Vagina (tissue), 2 donors: Measurements from ENCODE around the gene SHC3. TPM values are rescaled to one million over a fixed set of nuclear protein-coding genes. Genes with fewer than 3 reads are reported as not detected.

Experiments used
- DNase-seq, 2 donors: peaks; one replicate each; pipeline ENCODE4 v3.0.0-alpha.2; 2017; ENCODE audit errors: extremely low spot score in 2 of 2
- H3K27ac ChIP-seq: fragments of 200-600 bp; sonication (generic); one replicate; pipeline ENCODE4 v1.5.1; 2019
- H3K27me3 ChIP-seq: fragments of 200-600 bp; sonication (generic); one replicate; pipeline ENCODE4 v1.5.1; 2019
- H3K36me3 ChIP-seq, 2 donors: fragments of 200-600 bp; sonication (generic); one replicate each; pipeline ENCODE4 v1.5.1; 2017 to 2019
- H3K4me1 ChIP-seq: fragments of 200-600 bp; sonication (generic); one replicate; pipeline ENCODE4 v1.5.1; 2019
- H3K4me3 ChIP-seq, 2 donors: fragments of 200-600 bp; sonication (generic); 1 replicate in 1 of 2; 2 replicates in 1 of 2; pipeline ENCODE4 v1.5.1; 2016 to 2019
- H3K9me3 ChIP-seq: fragments of 200-600 bp; sonication (generic); one replicate; pipeline ENCODE4 v1.5.1; 2019
- CTCF ChIP-seq, 3 experiments: fragments of 450-650 bp in 2 of 3; fragments of 200-600 bp in 1 of 3; sonication (generic) in 1 of 3; IDR thresholded peaks; one replicate each; pipeline ENCODE4 v1.5.1; 2017 to 2019; ENCODE audit warnings: antibody characterized with exemption in 3 of 3, mild to moderate bottlenecking in 2 of 3, moderate library complexity in 2 of 3
- POLR2A ChIP-seq, 2 donors: fragments of 450-650 bp; IDR thresholded peaks; one replicate each; pipeline ENCODE4 v1.6.1; 2017; ENCODE audit warnings: antibody characterized with exemption in 2 of 2, mild to moderate bottlenecking in 2 of 2, moderate library complexity in 2 of 2
- POLR2AphosphoS5 ChIP-seq, 2 donors: sonication (generic); formaldehyde crosslinking; IDR thresholded peaks; one replicate each; pipeline ENCODE4 v1.9.0; 2017; ENCODE audit warnings: antibody characterized with exemption in 2 of 2, mild to moderate bottlenecking in 2 of 2, low read depth in 1 of 2; ENCODE audit not compliant: insufficient read depth in 1 of 2
- intact Hi-C: fragments of 100-400 bp; cut with DNase I; formaldehyde crosslinking; loops from one replicate; pipeline ENCODE4 v1.15.1; 2023
- total RNA-seq: library from RNA; depleted of rRNA; stranded (reverse); fragments of >200 nt; gene quantifications from one replicate; pipeline ENCODE4 v1.2.3, GENCODE V29; 2016

Gene SHC3
- total RNA-seq, 1 donor from 2014 or later, result 6.1 TPM

DNA sequence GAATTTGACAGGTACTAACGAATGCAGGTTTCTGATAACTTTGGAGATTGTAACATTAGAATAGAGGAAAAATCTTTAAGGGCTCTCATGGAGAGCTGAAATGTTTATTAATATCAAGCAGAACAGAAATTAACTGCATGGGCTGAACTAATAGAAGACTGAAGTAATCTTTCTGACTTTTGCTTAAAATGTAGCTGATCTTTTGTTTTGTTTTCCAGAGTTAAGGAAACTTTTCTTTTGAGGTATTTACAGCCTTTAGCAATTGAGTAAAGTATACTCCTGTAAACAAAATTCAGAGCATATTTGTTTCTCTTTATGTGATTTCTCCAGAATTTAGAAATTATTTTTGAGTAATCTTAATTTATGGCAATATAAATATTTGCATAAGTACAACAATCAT, 43.9 kb downstream of the SHC3 start:
- Histone ChIP-seq H3K4me3 (no peak overlapping the region), H3K27ac (no peak overlapping the region), H3K36me3 (no peaks in the 10 kb centered on the region), H3K27me3 (no peaks in the 10 kb centered on the region), H3K4me1 (peaks cover 20% of the 10 kb centered on the region), H3K9me3 (no peaks in the 10 kb centered on the region)
- intact Hi-C loops, result no loop called here
- DNase-seq, result no peak
- TF ChIP-seq POLR2A (IDR thresholded peaks at IDR 0.05) (no peak), POLR2AphosphoS5 (IDR thresholded peaks at IDR 0.05; ENCODE audit: insufficient read depth in 1 of 2, low read depth in 1 of 2) (no peak), CTCF (IDR thresholded peaks at IDR 0.05) (no peak)

GRCh38 chr9:89122949-89123348, 55.7 kb downstream of the SHC3 start:
- no peak for DNase-seq
- intact Hi-C loops, result no loop called here
- H3K36me3 ChIP-seq, result no peaks in the 10 kb centered on the region
- H3K27ac ChIP-seq, result no peak overlapping the region
- no peak overlapping the region for H3K4me3 ChIP-seq
- H3K27me3 ChIP-seq, result no peaks in the 10 kb centered on the region
- no peaks in the 10 kb centered on the region for H3K9me3 ChIP-seq
- H3K4me1 ChIP-seq, result no peaks in the 10 kb centered on the region
- no peak for TF ChIP-seq CTCF (IDR thresholded peaks at IDR 0.05)
- TF ChIP-seq POLR2A (IDR thresholded peaks at IDR 0.05), result no peak
- no peak for TF ChIP-seq POLR2AphosphoS5 (IDR thresholded peaks at IDR 0.05; ENCODE audit: insufficient read depth in 1 of 2, low read depth in 1 of 2)

DNA sequence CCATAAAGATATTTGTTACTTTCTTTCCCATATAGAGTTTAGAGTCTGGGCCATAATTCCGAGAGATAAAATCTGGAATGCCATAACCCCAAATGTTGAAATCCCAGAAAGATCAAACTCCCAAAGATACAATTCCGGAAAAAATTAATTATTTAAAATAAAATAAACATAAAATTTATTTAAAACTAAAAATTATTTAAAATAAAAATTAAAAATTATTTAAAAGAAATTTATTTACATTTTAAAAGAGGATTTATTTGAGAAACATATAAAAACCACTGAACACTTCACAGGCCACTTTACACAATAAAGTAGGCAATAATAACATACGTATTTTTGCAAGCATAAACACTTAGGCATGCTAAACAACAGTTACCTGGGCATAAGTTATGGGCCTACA, 57.9 kb downstream of the SHC3 start:
- intact Hi-C loops, result no loop called here
- TF ChIP-seq POLR2AphosphoS5 (IDR thresholded peaks at IDR 0.05; ENCODE audit: insufficient read depth in 1 of 2, low read depth in 1 of 2), result no peak

GRCh38 chr9:89116805-89117192, 61.8 kb downstream of the SHC3 start:
- TF ChIP-seq POLR2AphosphoS5 (IDR thresholded peaks at IDR 0.05; ENCODE audit: insufficient read depth in 1 of 2, low read depth in 1 of 2) (no peak), CTCF (IDR thresholded peaks at IDR 0.05) (no peak), POLR2A (IDR thresholded peaks at IDR 0.05) (no peak)
- intact Hi-C loops, result no loop called here
- Histone ChIP-seq H3K27ac (no peak overlapping the region), H3K9me3 (no peaks in the 10 kb centered on the region), H3K27me3 (no peaks in the 10 kb centered on the region), H3K36me3 (no peaks in the 10 kb centered on the region), H3K4me3 (no peak overlapping the region), H3K4me1 (peaks cover 7% of the 10 kb centered on the region)
- DNase-seq, result no peak

More for the DNA sequence above, 57.9 kb downstream of the SHC3 start:
- DNase-seq, result no peak
- Histone ChIP-seq H3K27me3 (no peaks in the 10 kb centered on the region), H3K4me3 (no peak overlapping the region), H3K9me3 (no peaks in the 10 kb centered on the region), H3K4me1 (peaks cover 7% of the 10 kb centered on the region), H3K36me3 (no peaks in the 10 kb centered on the region), H3K27ac (no peak overlapping the region)

GRCh38 chr9:89116064-89116804, 62.4 kb downstream of the SHC3 start:
- TF ChIP-seq CTCF (IDR thresholded peaks at IDR 0.05), result no peak
- no peak for TF ChIP-seq POLR2AphosphoS5 (IDR thresholded peaks at IDR 0.05; ENCODE audit: insufficient read depth in 1 of 2, low read depth in 1 of 2)
- Histone ChIP-seq H3K27me3 (no peaks in the 10 kb centered on the region), H3K36me3 (no peaks in the 10 kb centered on the region), H3K9me3 (no peaks in the 10 kb centered on the region), H3K4me1 (peaks cover 7% of the 10 kb centered on the region), H3K4me3 (no peak overlapping the region), H3K27ac (no peak overlapping the region)
- intact Hi-C loops, result no loop called here
- no peak for DNase-seq
